Myocyte (in vitro differentiated cells): ENCODE results near the gene ICOSLG. TPM values are rescaled to one million over a fixed set of nuclear protein-coding genes. Genes with fewer than 3 reads are reported as not detected.
"Not testable (repeated sequence)": the region's sequence is repeated elsewhere in the genome, so short reads cannot be mapped to it uniquely, and the experiment has no call there.

Experiments
- DNase-seq: peaks from one replicate; pipeline ENCODE4 v3.0.0-alpha.2; 2012; ENCODE audit warnings: low read depth
- total RNA-seq: library from RNA; depleted of rRNA; stranded (reverse); fragments of >200 nt; gene quantifications from 2 replicates; pipeline ENCODE4 v1.2.3, GENCODE V29; 2014

Gene ICOSLG
- total RNA-seq, 1 donor from 2014 or later = 4.1 TPM

- not testable (repeated sequence) for DNase-seq
Observed at GRCh38 chr21:44227614-44228013, 13.1 kb downstream of the ICOSLG start.

- not testable (repeated sequence) for DNase-seq
Observed at GRCh38 chr21:44225605-44226004, 15.1 kb downstream of the ICOSLG start.

- not testable (repeated sequence) for DNase-seq
Observed at GRCh38 chr21:44223334-44223733, 17.4 kb downstream of the ICOSLG start.

GRCh38 chr21:44220674-44221073 lies 20.1 kb downstream of the ICOSLG start:
- not testable (repeated sequence) for DNase-seq

DNA sequence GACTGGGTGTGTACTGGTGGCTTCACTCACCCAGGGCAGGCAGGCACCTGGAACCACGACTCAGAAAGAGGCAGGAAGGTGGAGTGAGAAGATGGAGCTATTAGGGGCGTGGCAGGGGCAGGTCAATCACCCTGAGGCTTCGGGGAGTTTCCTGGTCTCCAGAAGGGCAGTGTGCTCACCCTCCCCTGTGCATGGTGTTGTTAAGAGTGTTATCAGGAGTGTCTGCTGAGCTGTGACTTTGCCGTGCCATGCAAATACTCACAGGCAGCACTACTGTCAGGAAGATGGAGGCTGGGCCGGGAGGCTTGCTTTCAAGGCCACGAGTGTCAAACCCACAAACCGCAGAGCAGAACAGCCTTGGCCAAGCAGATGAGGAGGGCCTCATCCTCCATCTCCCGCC lies 22.3 kb downstream of the ICOSLG start:
- DNase-seq = not testable (repeated sequence)

DNA sequence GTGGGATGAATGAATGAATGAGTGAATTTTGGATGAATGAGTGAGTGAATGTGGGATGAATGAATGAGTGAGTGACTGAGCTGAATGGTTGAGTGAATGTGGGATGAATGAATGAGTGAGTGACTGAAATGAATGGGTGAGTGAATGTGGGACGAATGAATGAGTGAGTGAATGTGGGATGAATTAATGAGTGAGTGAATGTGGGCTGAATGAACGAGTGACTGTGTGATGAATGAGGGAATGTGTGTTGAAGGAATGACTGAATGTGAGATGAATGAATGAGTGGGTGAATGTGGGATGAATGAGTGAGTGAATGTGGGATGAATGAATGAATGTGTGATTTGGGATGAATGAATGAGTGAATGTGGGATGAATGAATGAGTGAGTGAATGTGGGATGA lies 28.8 kb downstream of the ICOSLG start:
- DNase-seq = not testable (repeated sequence)

GRCh38 chr21:44211574-44211973 lies 29.2 kb downstream of the ICOSLG start:
- not testable (repeated sequence) for DNase-seq

DNA sequence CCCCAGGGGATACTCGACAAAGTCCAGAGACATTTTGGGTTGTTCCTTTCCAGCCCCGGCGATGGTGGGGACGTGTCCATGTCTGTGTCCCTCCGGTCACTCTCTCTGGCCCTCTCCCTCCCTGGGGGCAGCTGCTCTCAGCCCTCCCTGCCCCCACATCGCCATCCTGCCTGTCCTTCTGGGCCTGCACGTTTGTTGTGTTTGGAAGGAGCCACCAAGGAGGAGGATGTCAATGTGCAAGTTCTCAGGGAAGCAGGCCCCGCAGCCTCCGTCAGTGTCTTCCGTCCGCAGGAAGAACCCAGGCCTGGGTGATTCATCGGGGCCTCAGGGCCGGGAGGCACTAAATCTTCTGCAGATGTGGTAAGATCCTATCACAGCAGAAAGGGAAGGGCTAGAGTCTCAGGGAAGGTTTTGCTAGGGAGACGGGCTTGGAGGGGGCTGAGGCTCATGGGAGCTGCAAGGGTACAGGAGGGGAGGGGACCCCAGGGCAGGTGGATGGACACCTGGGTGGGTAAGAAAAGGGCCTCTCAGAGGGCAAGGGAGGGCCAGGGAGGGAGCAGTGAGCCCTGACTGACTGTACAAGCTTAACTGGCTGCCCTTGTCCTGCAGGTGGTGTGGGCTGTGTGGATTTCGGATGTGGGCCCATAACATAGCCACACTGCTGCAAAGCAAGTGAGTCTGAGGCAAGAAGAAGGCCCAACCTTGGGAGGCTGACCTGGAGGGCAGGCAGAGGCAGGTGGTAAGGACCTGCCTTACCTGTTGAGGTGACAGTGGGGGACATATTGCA lies 32.7 kb downstream of the ICOSLG start:
- DNase-seq = not testable (repeated sequence)

DNA sequence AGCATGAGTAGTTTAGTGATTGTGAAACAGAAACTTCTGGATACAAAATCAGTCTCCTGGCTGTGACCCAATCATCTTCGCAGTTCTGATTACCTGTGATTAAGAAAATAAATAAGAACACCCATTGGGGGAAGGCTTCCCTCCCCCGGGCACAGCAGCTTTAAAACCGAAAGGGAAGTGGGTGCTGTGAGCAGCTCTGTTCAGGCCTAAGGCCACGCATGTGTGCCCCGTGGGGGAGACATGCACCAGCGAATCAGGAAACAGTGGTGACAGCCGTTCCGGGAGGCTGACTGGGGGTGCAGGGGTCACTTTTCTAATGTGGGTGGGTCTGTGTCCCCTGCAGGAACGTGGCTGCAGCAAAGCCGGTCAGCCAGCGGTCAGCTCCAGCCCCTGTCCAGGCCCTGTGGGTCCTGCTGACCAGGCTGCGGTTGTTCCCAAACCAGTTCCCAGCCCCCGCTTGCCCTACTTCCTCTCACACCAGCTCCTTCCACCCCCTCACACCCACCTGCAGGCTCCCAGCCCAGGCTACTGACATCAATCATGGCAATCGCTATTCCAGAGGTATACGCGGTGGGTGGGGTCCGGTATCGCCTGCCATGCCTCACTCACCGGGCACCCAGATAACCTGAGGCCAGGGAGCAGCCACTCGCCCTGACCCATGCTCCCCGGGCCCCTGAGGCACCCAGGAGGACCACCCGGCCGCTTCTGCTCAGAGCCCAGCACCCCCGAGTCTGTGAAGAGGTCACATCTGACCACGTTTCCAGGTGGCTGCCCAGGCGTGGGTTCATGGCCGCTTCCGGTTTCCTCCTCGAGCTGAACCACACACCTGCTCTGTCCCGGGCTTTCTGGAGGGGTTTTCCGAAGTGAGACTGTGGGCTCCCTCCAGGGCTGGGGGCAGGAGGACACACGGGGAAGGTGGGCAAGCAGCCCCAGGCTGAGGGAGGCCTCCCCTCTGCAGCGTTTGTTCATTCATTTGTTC lies 33.8 kb downstream of the ICOSLG start:
- DNase-seq = not testable (repeated sequence)

- DNase-seq = not testable (repeated sequence)
Observed at GRCh38 chr21:44206187-44206586, 34.6 kb downstream of the ICOSLG start.

GRCh38 chr21:44202590-44203299 lies 38.0 kb downstream of the ICOSLG start:
- not testable (repeated sequence) for DNase-seq

GRCh38 chr21:44199997-44200396 lies 40.7 kb downstream of the ICOSLG start:
- DNase-seq = not testable (repeated sequence)

DNA sequence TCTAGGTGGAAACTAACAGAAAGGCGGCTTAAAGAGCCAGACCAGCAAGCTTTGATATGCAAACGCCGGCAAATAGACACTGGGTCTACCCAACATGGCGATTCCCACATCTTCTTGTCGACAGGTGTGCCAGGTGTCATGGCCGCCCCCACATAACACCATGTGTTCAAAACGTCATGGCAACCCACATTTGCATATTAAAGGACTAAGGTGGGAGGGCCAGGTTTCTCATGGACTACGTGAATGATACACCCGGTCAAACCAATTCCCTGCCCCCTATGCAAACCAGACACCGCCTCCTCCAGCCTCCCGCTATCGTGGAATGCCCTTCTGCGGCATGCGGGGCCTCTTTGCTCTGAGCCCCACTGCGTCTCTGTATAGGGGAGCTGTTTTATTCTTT lies 41.3 kb downstream of the ICOSLG start:
- no peak for DNase-seq

GRCh38 chr21:44197156-44197516 lies 43.6 kb downstream of the ICOSLG start:
- DNase-seq = not testable (repeated sequence)

DNA sequence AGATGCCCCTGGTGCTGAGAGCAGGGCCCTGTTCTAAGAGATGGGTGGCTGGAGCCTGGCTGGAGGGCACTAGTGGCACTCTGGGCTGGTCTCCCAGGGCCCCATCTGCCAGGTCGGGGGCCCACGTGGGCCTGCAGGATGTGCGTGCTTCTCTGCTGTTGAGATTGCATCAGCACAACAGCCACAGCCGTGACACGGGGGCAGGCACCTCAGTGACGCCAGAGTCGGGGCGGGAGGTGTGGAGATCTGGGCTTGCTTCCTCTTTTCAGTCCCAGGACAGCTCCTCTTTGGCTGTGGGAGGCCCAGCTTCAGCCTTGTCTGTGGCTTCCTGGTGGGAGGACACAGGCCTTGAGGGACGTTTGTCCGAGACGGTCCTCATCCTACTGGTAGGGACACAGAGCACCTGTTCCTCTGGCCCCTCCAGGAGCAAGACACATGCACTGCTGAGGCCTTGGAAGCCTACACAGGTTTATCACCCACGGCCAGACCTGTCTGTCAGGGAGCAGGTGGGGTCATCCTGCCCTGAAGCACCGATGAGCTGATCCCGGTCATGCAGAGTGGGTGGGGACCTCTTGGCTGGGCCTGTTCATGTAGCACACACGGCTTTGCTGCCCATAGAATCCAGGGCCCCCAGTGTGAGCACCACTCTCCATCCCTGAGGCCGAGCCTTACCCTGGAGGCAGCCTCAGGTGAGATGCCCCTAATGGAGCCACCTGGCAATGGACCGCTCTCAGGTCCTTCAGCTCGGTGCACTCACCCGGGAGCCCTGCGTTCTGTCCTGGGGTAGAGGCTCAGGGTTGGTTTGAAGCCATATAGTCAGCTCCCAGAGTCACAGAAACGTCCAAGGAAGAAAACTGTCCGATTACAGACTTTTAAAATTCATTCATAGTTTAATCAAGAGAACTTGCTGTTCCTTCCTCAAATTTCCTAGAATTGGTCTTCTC lies 44.3 kb downstream of the ICOSLG start:
- not testable (repeated sequence) for DNase-seq

- not testable (repeated sequence) for DNase-seq
Observed at GRCh38 chr21:44194888-44195287, 45.9 kb downstream of the ICOSLG start.

GRCh38 chr21:44194451-44194850 lies 46.3 kb downstream of the ICOSLG start:
- DNase-seq = not testable (repeated sequence)

GRCh38 chr21:44193108-44193507 lies 47.6 kb downstream of the ICOSLG start:
- DNase-seq = not testable (repeated sequence)

- not testable (repeated sequence) for DNase-seq
Observed at GRCh38 chr21:44190349-44191271, 50.1 kb downstream of the ICOSLG start.
